ENCODE measurements around the gene CTIF.

CTIF gene

DNA sequence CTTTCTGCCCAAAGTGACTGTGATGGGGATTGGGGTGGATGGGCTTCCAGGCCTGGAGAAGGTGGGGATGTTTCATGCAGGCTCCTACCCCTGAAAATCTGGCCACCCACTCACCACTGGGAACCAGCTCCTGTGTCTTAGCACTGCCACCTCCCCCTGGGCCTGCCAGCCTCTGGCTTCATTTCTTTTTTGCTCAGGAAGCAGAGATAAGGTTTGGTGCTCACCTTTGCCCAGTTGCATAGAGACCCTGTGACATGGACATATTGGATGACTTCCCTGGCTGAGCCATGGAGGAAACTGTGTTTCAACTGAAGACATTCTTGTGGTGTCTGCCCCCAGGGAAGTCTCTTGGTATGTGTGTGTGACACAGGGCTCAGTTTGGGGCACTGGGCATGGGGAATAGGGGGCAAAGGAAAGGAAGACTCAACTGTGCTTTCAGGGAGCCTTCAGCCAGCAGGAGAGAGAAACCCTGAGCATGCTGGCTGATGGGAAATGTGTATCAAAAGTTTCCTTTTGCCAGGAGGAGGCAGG, 16.7 kb downstream of the CTIF start:
- Mint-ChIP-seq H3K27ac (peak overlapping the region; percentile 49), H3K36me3 (no peaks in the 10 kb centered on the region), H3K4me1 (no peaks in the 10 kb centered on the region), H3K4me3 (no peak overlapping the region), H3K9me3 (no peaks in the 10 kb centered on the region), H3K27me3 (peaks cover 2% of the 10 kb centered on the region)

DNA sequence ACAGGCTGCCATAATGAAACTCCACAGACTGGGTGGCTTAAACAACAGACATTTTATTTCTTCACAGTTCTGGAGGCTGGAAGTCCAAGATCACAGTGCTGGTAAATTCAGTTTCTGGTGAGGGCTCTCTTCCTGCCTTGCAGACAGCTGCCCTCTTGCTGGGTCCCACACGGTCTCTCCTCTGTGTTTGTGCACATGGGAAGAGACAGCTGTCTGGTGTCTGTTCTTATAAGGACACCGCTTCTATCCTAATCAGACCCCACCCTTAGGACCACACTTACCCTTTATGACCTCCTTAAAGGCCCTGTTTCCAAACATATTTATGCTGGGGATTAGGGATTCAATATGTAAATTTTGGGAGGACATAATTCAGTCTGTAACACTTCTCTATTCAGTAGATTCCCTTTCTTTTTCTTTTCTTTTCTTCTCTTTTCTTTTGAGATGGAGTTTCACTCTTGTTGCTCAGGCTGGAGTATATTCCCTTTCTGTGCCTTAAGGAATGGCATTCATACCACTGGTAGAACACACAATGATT, 18.9 kb downstream of the CTIF start:
- Mint-ChIP-seq H3K4me3 (no peak overlapping the region), H3K27me3 (peaks cover 2% of the 10 kb centered on the region), H3K4me1 (no peaks in the 10 kb centered on the region), H3K27ac (no peak overlapping the region), H3K36me3 (no peaks in the 10 kb centered on the region), H3K9me3 (no peaks in the 10 kb centered on the region)

DNA sequence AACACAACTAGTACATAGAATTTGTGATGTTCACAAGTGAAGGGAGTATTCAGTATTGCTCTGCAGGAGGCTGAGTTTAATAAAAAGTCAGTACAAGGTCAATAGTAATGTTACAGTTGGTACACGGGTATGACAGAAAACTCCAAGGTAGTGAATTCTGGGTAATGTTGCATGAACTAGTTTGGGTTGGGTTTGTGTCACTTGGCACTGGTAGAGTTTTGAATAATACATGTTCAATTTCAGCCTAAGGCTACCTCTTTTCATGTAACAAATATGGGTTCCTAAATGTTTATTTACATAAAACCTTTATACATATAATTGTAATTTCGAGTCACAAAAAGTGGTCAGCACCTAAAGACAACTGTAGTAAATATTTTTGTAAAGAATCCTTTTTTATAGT, 19.4 kb downstream of the CTIF start:
- Mint-ChIP-seq H3K27me3 (peaks cover 2% of the 10 kb centered on the region), H3K27ac (no peak overlapping the region), H3K36me3 (no peaks in the 10 kb centered on the region)

DNA sequence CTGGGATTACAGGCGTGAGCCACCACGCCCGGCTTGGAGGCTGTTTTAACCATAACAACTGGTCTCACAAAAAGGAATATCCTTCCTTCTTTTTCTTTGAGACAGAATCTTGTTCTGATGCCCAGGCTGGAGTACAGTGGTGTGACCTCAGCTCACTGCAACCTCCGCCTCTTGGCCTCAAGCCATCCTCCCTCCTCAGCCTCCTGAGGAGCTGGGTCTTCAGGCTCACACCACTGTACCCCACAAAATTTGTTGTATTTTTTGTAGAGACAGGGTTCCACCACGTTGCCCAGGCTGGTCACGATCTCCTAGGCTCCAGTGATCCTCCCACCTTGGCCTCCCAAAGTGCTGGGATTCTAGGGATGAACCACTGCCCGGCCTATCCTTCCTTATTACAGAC, 21.7 kb downstream of the CTIF start:
- Mint-ChIP-seq H3K4me3 (no peak overlapping the region), H3K27me3 (peaks cover 2% of the 10 kb centered on the region), H3K36me3 (no peaks in the 10 kb centered on the region), H3K27ac (no peak overlapping the region), H3K4me1 (no peaks in the 10 kb centered on the region), H3K9me3 (no peaks in the 10 kb centered on the region)

More for the DNA sequence above, 19.4 kb downstream of the CTIF start:
- Mint-ChIP-seq H3K4me3 (no peak overlapping the region), H3K9me3 (no peaks in the 10 kb centered on the region), H3K4me1 (no peaks in the 10 kb centered on the region)

- Mint-ChIP-seq H3K36me3 (no peaks in the 10 kb centered on the region), H3K9me3 (no peaks in the 10 kb centered on the region), H3K4me1 (no peaks in the 10 kb centered on the region), H3K27ac (no peak overlapping the region), H3K27me3 (no peaks in the 10 kb centered on the region), H3K4me3 (no peak overlapping the region)
Observed at GRCh38 chr18:48562075-48562474, 23.2 kb downstream of the CTIF start.

DNA sequence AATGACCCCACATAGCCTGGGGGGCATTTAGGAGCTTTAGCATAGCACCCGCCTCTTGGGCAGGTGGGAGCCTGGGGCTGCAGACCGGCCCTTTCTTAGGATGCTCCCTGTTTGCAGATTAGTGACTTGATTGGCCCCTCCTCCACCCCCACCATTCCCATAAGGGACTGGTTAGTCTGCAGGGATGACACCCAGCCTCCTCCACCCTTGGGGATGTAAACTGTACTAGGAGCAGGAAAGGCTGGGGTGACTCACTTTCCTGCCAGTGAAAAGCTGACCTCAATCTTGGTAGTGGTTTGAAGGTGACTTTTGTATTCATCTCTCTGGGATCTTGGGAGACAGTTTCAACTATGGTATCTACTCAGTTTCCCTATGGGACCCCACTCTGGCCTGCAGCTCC, 24.2 kb downstream of the CTIF start:
- Mint-ChIP-seq H3K27ac (no peak overlapping the region), H3K4me1 (no peaks in the 10 kb centered on the region), H3K27me3 (no peaks in the 10 kb centered on the region), H3K4me3 (no peak overlapping the region), H3K36me3 (no peaks in the 10 kb centered on the region), H3K9me3 (no peaks in the 10 kb centered on the region)

DNA sequence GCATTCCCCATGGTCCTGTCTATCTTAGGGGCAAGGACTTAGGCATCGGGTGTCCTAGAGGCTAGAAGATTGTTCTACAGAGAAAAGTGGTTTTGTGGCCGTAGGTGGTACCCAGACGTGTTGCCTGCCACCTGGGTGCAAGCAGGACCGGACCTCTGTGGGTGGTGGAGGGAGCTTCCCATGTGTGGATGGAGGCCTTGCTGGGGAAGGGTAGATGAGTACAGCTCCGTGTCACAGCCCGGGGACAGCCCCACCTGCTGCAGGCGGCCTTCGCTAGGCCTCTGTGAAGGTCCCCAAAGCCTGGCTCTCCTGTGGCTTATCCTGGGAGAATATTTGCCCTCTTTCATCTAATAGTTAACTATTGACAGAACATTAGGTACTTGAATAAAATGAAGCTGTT, 25.3 kb downstream of the CTIF start:
- H3K27ac Mint-ChIP-seq: no peak overlapping the region

DNA sequence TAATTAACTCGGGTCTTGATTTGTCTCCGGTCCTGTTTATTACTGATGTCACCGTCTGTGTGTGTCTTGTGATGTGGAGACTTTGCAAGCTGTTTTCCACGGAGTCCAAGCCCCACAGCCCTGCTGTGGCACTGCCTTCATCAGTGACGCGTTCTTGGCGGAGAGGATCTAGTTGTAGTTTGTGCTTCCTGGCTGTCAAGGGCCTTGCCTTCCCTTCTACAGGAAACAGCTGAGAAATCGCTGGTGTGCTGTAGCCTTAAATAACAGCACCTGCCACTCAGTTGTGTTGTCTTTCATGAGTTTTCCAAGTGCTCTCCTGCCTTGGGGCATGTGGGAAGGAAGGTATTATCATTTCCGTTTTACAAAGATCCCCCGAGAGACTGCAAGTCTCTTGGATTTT, 26.3 kb downstream of the CTIF start:
- Mint-ChIP-seq H3K9me3 (no peaks in the 10 kb centered on the region), H3K4me3 (no peak overlapping the region), H3K27ac (no peak overlapping the region), H3K27me3 (no peaks in the 10 kb centered on the region), H3K4me1 (no peaks in the 10 kb centered on the region), H3K36me3 (no peaks in the 10 kb centered on the region)

More for the DNA sequence above, 25.3 kb downstream of the CTIF start:
- H3K36me3 Mint-ChIP-seq: no peaks in the 10 kb centered on the region
- H3K4me1 Mint-ChIP-seq: no peaks in the 10 kb centered on the region
- no peaks in the 10 kb centered on the region for H3K27me3 Mint-ChIP-seq
- H3K4me3 Mint-ChIP-seq: no peak overlapping the region
- no peaks in the 10 kb centered on the region for H3K9me3 Mint-ChIP-seq

GRCh38 chr18:48566589-48566988, 27.8 kb downstream of the CTIF start:
- Mint-ChIP-seq H3K27me3 (no peaks in the 10 kb centered on the region), H3K9me3 (no peaks in the 10 kb centered on the region), H3K4me3 (no peak overlapping the region), H3K4me1 (no peaks in the 10 kb centered on the region), H3K36me3 (no peaks in the 10 kb centered on the region), H3K27ac (no peak overlapping the region)

GRCh38 chr18:48567388-48567787, 28.6 kb downstream of the CTIF start:
- Mint-ChIP-seq H3K9me3 (no peaks in the 10 kb centered on the region), H3K27me3 (no peaks in the 10 kb centered on the region), H3K36me3 (no peaks in the 10 kb centered on the region), H3K4me1 (no peaks in the 10 kb centered on the region), H3K4me3 (no peak overlapping the region), H3K27ac (no peak overlapping the region)

DNA sequence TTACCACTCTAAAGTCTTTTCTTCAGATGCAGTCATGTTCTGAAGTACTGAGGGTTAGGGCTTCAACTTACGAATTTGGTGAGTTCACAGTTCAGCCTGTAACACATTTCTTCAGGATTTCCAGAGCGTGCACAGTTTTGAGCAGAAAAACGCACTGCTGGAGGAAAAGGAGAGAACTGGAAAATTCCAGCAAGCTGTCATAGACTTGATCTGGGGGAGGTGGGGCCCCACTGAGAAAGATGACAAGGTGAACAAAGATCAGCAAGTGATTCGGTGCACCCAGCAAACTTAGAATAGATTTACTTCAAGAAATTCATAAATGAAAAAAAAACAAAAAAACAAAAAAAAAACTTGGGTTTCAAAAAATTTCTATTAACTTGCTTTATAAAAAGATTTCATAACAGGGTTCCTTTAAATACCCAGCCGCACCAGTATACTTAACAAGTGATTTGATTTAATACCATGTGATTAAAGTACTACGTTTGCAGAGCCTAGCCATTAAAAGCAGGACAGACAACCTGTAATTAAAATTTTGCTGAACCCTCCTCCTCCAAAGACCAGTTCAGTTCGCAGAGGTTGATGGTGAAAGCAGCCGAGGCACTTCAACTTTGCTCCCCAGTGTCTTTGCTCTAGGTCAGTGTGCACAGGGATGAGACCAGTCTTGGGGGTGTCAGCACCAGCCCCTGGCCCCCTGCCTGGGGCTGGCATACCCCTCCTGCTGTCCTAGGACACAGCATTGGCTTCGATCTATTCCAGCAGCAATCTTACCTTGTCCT, 30.5 kb downstream of the CTIF start:
- Mint-ChIP-seq H3K27ac (no peak overlapping the region), H3K27me3 (no peaks in the 10 kb centered on the region), H3K4me3 (no peak overlapping the region), H3K4me1 (no peaks in the 10 kb centered on the region), H3K36me3 (no peaks in the 10 kb centered on the region), H3K9me3 (no peaks in the 10 kb centered on the region)

DNA sequence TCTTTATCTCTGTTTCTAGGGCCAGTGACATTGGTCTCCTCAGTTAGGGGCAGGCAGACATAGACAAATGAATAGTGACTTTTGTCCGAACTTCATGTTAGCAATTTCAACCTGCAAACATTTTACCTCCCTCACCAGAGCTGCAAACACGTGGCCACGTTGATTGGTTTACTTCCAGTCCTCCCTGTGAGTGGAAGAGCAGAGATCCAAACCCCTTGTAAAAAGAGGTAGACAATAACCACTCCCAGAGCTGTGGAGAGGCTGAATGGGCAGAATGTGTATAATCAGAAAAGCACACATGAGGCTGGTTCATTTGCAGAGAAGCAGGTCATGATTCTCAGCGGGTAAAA, 31.1 kb downstream of the CTIF start:
- Mint-ChIP-seq H3K9me3 (no peaks in the 10 kb centered on the region), H3K27ac (no peak overlapping the region), H3K4me1 (no peaks in the 10 kb centered on the region), H3K36me3 (no peaks in the 10 kb centered on the region), H3K27me3 (no peaks in the 10 kb centered on the region), H3K4me3 (no peak overlapping the region)

DNA sequence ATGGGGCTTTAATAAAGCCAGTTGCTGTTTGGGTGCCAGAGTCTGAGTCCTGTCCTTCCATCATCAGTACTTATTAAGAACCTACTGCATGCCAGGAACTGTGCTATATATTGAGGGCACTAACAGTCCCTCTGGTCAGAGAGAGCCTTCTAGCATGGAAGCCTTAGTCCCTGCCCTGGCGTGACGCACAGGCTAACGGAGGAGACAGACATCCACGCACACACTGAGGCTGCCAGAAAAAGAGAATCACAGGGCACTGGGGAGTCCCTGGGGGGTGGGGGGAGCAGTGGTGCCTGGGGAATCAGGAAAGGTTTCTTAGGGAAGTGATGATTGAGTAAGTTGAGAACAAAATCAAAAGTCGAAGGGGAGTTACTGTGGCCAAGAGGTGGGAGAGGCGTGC, 31.5 kb downstream of the CTIF start:
- Mint-ChIP-seq H3K9me3 (no peaks in the 10 kb centered on the region), H3K27me3 (no peaks in the 10 kb centered on the region), H3K27ac (no peak overlapping the region), H3K4me3 (no peak overlapping the region), H3K36me3 (no peaks in the 10 kb centered on the region), H3K4me1 (no peaks in the 10 kb centered on the region)

GRCh38 chr18:48571639-48572384, 33.0 kb downstream of the CTIF start:
- Mint-ChIP-seq H3K4me3 (no peak overlapping the region), H3K27me3 (no peaks in the 10 kb centered on the region), H3K4me1 (no peaks in the 10 kb centered on the region), H3K36me3 (no peaks in the 10 kb centered on the region), H3K9me3 (no peaks in the 10 kb centered on the region), H3K27ac (no peak overlapping the region)

DNA sequence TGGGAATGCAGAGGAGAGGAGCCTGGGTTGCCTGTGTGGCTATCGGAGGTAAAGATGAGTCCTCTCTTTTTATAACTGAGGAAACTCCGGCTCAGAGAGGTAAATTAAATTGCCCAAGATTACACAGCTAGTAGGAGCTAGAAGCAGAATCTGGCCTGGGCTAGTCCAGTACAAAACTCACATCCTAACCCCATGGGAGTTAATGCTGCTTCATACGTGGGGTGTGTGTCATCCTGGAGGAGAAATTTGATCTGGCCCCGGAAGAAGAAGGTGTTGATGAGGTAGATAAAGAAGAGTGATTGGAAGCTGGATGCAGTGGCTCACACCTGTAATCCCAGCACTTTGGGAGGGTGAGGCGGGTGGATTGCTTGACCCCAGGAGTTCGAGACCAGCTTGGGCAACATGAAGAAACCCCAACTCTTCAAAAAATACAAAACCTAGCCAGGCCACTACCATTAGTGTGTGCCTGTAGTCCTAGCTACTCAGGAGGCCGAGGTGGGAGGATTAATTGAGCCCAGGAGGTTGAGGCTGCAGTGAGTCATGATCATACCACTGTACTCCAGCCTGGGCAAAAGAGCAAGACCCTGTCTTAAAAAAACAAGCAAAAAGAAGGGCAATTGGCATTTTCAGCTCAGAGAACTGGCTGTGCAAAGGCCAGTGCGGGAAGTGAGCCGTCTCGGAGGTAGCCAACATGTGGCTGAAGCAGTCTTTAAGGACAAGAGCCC, 33.7 kb downstream of the CTIF start:
- H3K27ac Mint-ChIP-seq: no peak overlapping the region
- H3K27me3 Mint-ChIP-seq: no peaks in the 10 kb centered on the region
- H3K4me3 Mint-ChIP-seq: no peak overlapping the region
- no peaks in the 10 kb centered on the region for H3K4me1 Mint-ChIP-seq
- H3K9me3 Mint-ChIP-seq: no peaks in the 10 kb centered on the region
- H3K36me3 Mint-ChIP-seq: no peaks in the 10 kb centered on the region

All from activated naive CD4-positive, alpha-beta T cell treated with anti-CD3 and anti-CD28 coated beads, Interleukin-2, amount 50 U/mL, for 24 hours (primary cell).